ENCODE measurements around the gene BMERB1. TPM values are rescaled to one million over a fixed set of nuclear protein-coding genes. Genes with fewer than 3 reads are reported as not detected.
"Not testable (repeated sequence)": the region's sequence is repeated elsewhere in the genome, so short reads cannot be mapped to it uniquely, and the experiment has no call there.

The BMERB1 gene
- polyA plus RNA-seq, 4 donors = 40.8 to 47.8 (median 44.8) TPM

DNA sequence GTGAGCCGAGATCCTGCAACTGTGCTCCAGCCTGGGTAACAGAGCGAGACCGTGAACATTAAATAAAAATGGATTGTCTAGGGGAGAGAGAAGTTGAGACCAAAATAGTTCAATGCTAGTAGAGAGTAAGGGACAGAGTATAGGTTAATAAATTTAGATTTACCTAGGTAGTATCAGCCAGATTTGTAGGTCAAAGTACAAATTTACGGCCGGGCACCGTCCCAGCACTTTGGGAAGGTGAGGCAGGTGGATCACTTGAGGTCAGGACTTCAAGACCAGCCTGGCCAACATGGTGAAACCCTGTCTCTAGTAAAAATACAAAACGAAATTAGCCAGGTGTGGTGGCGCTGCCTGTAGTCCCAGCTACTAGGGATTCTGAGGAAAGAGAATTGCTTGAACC, 12.2 kb upstream of the BMERB1 start:
- DNase-seq (ENCODE audit: low read depth in 4 of 4, low spot score in 2 of 4) = no peak

DNA sequence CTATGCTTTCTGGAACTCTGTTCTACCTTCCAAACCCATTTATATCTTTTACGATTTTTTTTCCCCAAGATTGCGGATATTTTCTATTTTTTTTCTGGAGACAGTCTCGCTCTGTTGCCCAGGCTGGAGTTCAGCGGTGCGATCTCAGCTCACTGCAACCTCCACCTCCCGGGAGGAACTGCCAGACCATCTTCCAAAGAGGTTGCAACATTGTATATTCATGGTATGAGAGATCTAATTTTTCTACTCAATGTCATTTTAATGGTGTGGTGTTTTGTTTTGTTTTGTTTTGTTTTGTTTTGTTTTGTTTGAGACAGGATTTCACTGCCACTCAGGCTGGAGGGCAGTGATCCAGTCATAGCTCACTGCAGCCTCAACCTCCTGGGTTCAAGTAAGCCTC, 8.5 kb upstream of the BMERB1 start:
- no peak for DNase-seq (ENCODE audit: low read depth in 4 of 4, low spot score in 2 of 4)

DNA sequence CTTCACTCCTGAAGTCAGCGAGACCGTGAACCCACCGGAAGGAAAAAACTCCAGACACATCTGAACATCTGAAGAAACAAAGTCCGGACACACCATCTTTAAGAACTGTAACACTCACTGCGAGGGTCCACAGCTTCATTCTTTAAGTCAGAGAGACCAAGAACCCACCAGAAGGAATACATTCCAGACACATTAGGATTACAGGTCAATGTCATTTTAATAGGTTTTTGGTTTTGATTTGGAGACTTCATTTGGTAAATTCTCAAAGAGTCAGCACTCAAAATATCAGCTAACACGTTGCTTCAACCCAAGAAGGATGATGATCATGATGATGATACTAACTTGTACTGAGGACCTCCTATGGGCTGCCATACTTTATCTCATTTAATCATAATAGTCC, 7.6 kb upstream of the BMERB1 start:
- DNase-seq (ENCODE audit: low read depth in 4 of 4, low spot score in 2 of 4) = no peak

DNA sequence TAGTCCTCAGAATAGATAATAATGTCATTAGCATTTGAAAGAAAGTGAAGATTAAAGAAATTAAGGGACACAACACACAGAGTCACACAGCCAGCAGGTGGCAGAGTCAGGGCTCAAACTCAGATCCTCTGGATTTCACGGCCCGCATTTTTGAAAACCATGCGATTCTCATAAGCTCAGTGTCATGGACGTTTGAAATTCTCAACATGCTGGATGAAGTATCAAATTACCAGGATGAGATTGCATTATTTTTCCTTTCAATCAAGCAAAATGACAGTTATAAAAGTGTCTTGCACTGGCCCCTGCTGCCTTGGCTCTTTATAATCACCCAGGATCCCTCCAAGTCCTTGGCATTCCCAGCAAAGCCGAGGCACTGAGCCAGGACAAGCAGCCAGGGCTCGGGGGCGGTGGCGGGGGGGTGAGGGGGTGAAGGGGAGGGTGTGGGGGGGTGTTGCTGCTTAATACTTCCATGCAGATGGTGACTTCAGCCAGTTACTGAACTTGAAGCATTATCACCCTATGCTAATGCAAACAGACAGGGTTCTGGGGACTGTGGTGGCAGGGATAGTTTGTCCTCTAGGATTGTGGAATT, 6.6 kb upstream of the BMERB1 start:
- DNase-seq (ENCODE audit: low read depth in 4 of 4, low spot score in 2 of 4) = peak in 1 of 4 donors; percentile 68

DNA sequence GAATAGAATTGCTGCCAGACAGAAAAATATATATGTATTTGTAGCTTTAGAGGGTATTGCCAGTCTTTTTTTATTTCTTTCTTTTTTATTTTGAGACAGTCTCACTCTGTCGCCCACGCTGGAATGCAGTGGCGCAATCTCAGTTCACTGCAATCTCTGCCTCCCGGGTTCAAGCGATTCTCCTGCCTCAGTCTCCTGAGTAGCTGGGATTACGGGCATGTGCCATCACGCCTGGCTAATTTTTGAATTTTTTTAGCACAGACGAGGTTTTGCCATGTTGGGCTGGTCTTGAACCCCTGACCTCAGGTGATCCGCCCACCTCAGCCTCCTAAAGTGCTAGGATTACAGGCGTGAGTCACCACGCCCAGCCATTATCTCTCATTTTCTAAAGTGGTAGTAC, 3.5 kb upstream of the BMERB1 start:
- DNase-seq (ENCODE audit: low read depth in 4 of 4, low spot score in 2 of 4) = not testable (repeated sequence)

DNA sequence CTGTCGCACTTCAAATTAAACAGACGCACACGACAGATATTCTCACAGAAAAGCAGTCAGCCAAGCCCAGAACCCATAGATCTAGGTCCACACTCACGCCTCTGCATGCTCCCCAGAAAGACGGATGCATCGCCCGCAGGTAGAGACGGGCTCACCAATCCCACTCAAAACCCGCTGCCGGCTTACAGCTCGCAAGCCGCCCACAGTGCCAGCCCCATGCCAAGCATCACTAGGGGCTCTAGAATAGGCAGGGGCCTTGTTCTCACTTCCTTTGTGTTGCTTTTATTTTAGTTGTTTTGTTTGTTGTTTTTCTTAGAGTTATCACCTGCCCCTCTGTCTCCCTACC, 336 bp upstream of the BMERB1 start:
- DNase-seq (ENCODE audit: low read depth in 4 of 4, low spot score in 2 of 4) = no peak

DNA sequence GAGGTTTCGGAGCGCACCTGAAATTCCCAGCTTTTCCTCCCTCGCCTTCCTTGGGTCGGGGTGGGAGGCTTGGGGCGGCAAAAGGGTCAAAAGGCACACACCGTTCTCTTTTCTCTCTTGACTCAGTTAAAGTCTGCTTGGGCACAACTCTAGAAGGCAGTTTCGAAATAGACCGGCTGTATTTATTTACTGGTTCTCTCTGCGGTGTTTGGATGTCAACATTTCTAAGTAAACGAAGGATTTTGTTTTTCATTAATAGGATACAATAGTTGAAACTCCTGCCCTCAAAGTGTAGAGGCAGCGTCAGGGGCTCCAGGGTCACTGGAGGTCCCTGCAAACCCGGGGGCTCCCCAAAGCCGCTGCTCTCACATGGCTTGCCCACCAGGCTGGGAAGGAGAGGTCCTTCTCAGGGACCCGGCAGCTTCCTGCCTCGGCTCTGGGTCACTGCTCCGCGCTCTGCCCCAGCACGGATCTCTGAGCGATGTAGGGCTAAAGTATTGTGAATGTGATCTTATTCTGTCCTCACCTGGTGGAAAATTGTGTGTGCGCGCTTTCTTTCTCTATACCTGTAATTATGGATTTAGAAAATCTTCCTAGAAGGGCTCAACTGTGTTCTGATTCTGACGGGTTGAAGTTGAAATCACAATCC, 952 bp downstream of the BMERB1 start:
- peak in 1 of 4 donors; percentile 14 for DNase-seq (ENCODE audit: low read depth in 4 of 4, low spot score in 2 of 4)

DNA sequence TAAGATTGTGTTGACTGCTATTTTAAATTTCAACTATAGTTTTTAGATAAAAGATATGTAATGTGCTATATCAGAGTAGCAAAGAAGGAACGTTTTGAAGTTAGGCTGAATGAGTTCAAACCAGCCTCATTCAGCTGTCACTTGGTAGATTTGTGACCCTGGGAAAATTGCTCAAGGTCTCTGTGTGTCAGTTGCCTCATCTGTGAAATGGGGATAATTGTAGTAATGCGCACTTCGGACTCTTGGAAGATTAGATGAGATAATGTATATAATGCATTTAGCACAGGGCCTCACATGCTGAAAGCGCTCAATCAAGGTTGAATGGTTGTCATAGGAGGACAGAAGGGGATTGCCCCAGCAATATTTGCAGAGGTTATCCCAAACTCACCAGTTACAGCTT, 4.7 kb downstream of the BMERB1 start:
- DNase-seq (ENCODE audit: low read depth in 4 of 4, low spot score in 2 of 4) = no peak

DNA sequence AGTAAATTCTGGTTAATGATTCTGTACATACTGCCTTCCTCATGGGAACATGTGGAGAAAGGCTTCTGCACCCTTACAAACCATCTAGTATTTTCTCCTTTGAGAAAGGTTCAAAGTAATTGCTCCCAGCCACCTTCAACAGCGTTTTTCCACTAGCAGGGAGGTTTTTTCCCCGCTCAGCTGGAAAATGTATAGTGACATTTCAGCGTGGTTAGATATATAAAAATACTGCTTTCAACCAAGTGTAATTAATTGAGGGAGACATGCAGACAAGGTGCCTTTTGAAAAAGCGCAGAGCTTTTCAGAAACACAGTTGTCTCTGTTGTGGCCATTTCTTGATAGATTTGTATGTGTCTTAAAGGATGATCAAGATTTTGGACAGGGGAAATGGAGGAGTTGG, 5.1 kb downstream of the BMERB1 start:
- DNase-seq (ENCODE audit: low read depth in 4 of 4, low spot score in 2 of 4) = no peak

DNA sequence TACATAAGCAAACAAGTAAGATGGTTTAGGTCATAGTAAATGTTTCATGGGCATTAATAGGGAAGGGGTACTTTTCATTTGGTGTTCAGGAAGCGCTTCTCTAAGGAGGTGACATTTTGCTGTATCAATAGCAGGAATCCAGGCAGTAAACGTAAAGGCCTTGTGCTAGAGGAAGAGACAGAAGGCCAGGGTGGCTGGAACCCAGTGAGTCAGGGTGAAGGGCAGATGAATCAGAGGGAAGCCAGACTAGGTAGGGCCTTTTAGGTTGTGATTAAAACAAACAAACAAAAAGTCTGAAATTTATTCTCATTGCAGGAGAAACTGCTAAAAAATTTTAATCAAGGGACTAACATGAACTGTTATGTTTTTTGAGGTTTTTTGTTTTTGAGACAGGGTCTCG, 6.5 kb downstream of the BMERB1 start:
- DNase-seq (ENCODE audit: low read depth in 4 of 4, low spot score in 2 of 4) = no peak

DNA sequence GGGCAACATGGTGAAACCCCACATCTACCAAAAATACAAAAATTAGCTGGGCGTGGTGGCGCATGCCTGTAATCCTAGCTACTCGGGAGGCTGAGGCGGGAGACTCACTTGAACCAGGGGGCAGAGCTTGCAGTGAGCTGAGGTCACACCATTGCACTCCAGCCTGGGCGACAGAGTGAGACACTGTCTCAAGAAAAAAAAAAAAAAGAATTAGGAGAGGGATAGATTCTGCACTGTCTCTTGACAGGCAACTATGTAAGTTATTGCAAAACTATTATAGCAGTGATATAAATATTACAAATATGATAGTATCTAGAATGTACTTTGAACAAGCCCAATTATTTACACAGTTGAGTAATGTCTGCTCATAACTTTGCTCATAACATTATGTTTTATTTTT, 7.8 kb downstream of the BMERB1 start:
- DNase-seq (ENCODE audit: low read depth in 4 of 4, low spot score in 2 of 4) = not testable (repeated sequence)

DNA sequence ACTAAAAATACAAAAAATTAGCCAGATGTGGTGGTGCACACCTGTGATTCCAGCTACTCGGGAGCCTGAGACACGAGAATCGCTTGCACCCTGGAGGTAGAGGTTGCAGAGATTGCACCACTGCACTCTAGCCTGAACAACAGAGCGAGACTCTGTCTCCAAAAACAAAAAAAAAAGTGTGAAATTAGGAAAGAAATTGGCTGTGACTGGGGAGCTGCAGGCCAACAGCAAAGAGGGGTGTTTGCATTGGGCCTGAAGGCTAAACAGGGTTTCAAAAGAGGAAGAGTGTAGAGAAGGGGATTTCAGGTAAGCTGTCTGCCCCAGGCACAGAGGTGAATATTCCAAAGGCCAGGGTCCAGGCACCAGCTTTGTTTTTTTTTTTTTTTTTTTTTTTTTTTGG, 9.4 kb downstream of the BMERB1 start:
- no peak for DNase-seq (ENCODE audit: low read depth in 4 of 4, low spot score in 2 of 4)

DNA sequence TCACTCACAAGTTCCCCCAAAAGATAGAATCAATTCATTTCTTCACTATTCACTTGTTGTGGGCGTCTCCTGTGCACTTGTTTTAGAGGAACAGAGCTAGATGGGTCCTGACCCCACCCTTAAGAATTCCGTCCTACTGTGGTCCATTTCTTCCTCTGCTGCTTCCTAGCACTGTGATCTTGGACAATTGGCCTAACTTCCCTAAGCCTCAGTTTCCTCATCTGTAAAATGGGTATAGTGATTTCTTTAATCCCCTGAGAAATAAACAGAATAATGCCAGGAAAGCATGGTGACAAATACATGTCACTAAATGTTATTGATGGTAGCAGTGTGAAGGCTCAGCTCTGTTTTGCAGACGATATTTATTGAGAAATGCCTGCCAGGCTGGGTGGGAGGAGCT, 9.9 kb downstream of the BMERB1 start:
- no peak for DNase-seq (ENCODE audit: low read depth in 4 of 4, low spot score in 2 of 4)

DNA sequence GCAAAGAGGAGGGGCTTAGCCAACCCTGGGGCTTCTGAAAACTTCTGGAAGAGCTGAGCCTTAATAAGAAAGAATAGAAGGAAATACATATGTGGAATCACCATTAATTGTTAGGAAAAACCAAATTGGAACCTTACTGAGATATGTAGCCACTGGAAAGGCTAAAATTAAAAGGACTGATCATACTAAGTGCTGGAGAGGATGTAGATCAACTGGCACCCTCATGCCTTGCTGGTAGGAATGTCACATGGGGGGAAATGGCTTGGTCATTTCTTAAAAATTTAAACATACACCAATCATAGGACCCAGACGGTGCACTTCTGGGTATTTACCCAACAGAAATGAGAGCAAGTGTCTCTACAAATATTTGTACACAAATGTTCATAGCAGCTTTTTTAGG, 11.1 kb downstream of the BMERB1 start:
- DNase-seq (ENCODE audit: low read depth in 4 of 4, low spot score in 2 of 4) = no peak

DNA sequence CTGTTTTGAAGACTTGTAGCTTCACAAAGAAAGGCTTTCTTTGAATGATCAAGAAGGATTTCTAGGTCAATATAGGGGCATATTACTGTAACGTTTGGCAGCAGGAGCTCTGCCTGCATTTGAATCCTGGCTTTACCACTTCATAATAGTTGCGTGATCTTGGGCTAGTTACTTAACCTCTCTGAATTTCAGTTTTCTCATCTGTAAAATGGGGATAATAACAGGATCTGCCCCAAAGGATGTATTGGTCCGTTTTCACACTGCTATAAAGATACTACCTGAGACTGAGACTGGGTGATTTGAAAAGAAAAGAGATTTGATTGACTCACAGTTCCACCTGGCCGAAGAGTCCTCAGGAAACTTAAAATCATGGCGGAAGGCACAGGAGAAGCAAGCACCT, 12.5 kb downstream of the BMERB1 start:
- no peak for DNase-seq (ENCODE audit: low read depth in 4 of 4, low spot score in 2 of 4)

DNA sequence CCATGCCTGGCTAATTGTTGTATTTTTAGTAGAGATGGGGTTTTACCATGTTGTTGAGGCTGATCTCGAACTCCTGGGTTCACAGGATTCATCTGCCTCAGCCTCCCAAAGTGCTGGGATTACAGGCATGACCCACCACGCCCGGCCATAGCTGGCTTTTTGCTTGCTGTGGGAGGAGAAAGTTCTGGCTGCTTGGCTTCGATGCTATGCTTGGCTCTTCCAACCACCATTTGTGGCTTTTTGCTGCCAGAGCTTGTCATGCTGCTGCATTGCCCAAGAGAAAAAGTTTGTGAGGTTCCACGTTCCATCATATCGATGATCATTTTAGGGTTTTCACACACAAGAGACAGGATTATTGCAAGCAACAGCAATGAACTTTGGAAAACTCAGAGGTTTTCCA, 16.2 kb downstream of the BMERB1 start:
- DNase-seq (ENCODE audit: low read depth in 4 of 4, low spot score in 2 of 4) = no peak

DNA sequence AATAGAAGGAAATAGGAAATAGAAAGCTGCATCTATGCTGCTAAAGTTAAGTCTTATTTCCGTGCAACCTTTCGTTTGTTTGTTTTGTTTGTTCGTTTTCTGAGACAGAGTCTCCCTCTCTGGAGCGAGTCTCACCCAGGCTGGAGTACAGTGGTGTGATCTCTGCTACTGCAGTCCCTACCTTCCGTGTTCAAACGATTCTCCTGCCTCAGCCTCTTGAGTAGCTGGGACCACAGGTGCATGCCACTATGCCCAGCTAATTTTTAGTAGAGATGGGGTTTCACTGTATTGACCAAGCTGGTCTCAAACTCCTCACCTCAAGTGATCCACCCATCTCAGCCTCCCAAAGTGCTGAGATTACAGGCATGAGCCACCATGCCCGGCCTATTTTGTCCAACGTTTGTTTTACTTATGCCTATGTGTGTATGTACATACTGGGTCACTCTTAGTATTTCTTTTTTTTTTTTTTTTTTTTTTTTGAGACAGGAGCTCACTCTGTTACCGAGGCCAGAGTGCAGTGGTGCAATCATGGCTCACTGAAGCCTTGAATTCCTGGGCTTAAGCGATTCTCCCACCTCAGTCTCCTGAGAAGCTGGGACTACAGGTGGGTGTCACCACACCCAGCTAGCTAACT, 16.8 kb downstream of the BMERB1 start:
- no peak for DNase-seq (ENCODE audit: low read depth in 4 of 4, low spot score in 2 of 4)

DNA sequence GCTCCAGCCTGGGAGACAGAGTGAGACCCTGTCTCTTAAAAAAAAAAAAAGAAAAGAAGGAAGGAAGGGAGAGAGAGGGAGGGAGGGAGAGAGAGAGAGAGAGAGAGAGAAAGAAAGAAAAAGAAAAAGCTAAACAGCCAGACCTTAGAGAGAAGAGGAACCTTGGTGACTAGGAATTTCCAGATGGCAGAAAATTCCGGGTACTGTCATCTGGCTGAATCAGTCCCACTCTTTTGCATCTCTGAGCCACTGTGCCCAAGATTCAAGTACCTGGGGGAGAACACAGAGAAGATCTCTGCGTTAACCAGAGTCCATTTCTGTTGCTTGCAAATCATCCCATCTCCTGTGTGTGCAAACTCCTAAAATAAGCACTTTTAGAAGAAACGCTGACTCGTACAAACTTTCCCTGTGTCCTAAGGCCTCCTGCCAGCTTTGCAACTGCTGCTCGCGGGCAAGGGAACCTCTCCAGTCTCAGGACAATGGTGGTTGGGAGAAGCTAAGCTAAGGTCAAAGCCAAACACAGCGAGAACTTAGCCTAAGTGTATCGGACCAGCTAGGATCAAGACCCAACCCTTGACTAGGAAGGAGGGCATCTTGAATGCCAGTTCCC, 18.0 kb downstream of the BMERB1 start:
- no peak for DNase-seq (ENCODE audit: low read depth in 4 of 4, low spot score in 2 of 4)

DNA sequence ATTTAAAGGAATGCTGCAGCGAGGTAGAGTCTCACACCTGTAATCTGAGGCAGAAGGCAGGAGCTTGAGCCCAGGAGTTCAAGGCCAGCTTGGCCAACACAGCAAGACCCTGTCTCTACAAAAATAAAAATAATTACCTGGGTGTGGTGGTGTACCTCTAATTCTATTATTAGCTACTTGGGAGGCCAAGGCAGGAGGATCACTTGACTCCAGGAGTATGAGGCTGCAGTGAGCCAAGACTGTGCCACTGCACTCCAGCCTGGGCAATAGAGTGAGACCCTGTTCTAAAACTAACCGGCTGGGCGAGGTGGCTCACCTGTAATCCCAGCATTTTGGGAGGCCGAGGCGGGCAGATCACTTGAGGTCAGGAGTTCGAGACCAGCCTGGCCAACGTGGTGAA, 18.9 kb downstream of the BMERB1 start:
- not testable (repeated sequence) for DNase-seq (ENCODE audit: low read depth in 4 of 4, low spot score in 2 of 4)

DNA sequence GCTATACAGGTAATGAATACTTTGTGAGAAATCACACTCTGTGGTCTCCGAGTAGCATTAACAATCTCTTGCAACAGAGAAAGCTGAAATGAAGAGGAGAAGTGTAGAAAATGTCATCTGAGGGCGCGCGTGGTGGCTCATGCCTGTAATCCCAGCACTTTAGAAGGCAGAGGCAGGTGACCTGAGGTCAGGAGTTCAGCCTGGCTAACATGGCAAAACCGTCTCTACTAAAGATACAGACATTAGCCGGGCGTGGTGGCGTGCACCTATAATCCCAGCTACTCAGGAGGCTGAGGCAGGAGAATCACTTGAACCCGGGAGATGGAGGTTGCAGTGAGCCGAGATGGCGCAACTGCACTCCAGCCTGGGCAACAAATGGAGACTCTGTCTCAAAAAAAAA, 20.5 kb downstream of the BMERB1 start:
- not testable (repeated sequence) for DNase-seq (ENCODE audit: low read depth in 4 of 4, low spot score in 2 of 4)

DNA sequence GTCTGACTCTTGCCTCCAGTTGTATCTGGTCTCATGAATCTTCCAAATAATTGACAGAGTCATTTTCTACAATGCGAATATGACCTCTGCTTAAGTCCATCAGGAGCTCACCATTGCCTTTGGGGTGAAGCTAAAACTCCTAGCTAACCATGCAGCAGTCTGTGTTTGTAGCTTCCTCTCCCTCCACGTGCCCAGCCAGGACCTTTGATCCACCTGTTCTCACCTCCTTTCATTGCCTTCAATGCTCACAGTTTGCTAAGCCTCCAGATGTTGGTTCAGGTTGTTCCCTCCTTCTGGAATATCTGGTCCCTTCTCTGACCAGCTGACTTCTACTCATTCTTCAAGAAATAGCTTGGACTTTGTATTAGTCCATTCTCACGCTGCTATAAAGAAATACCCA, 23.0 kb downstream of the BMERB1 start:
- DNase-seq (ENCODE audit: low read depth in 4 of 4, low spot score in 2 of 4) = no peak

DNA sequence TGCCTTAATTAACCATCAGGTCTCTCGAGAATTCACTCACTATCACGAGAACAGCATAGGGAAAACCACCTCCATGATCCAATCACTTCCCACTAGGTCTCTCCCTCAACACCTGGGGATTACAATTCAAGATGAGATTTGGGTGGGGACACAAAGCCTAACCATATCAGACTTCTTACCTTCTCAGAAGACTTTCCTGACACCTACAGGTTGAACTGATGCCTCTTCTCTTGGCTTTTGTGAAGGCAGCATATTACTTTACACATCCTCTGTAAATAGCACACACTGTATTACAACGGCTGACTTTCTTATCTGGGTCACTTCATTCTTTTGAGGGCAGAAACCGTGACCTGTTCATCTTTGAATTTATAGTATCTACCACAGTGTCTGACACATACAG, 23.6 kb downstream of the BMERB1 start:
- no peak for DNase-seq (ENCODE audit: low read depth in 4 of 4, low spot score in 2 of 4)
